ENCODE data around the gene THSD4.

GRCh38 chr15:71718116-71718910 is 603.0 kb downstream of the THSD4 start:
- TF ChIP-seq POLR2A (IDR thresholded peaks at IDR 0.05) (no peak), CTCF (IDR thresholded peaks at IDR 0.05) (no peak)
